Skeletal muscle tissue (tissue), 4 donors: Measurements from ENCODE around the gene PTPRQ. TPM values are rescaled to one million over a fixed set of nuclear protein-coding genes. Genes with fewer than 3 reads are reported as not detected.
"Not testable (repeated sequence)": the region's sequence is repeated elsewhere in the genome, so short reads cannot be mapped to it uniquely, and the experiment has no call there.

Experiments
- H3K27ac ChIP-seq: one replicate; pipeline ENCODE4 v1.7.0; 2013; ENCODE audit warnings: mild to moderate bottlenecking, low read depth, low read length, inconsistent platforms
- H3K27me3 ChIP-seq, 3 donors: one replicate each; pipeline ENCODE4 v1.7.0; 2013; ENCODE audit warnings: low read length in 3 of 3; ENCODE audit not compliant: control insufficient read depth in 3 of 3, insufficient read depth in 3 of 3
- H3K36me3 ChIP-seq, 3 donors: one replicate each; pipeline ENCODE4 v1.7.0; 2013; ENCODE audit warnings: low read length in 3 of 3; ENCODE audit not compliant: control insufficient read depth in 3 of 3, insufficient read depth in 3 of 3
- H3K4me1 ChIP-seq, 3 donors: one replicate each; pipeline ENCODE4 v1.7.0; 2013; ENCODE audit warnings: low read length in 3 of 3, mild to moderate bottlenecking in 3 of 3; ENCODE audit not compliant: control insufficient read depth in 3 of 3, insufficient read depth in 3 of 3
- H3K4me3 ChIP-seq, 3 donors: one replicate each; pipeline ENCODE4 v1.7.0; 2013; ENCODE audit warnings: low read length in 3 of 3
- H3K9ac ChIP-seq, 3 donors: one replicate each; pipeline ENCODE4 v1.7.0; 2013; ENCODE audit warnings: low read length in 3 of 3, mild to moderate bottlenecking in 3 of 3, moderate library complexity in 2 of 3, low read depth in 1 of 3
- H3K9me3 ChIP-seq, 3 donors: one replicate each; pipeline ENCODE4 v1.7.0; 2013; ENCODE audit warnings: low read length in 3 of 3; ENCODE audit not compliant: control insufficient read depth in 3 of 3
- total RNA-seq: library from RNA; depleted of rRNA; stranded (reverse); fragments of >200 nt; gene quantifications from one replicate; pipeline ENCODE4 v1.2.3, GENCODE V29; 2014
- donor health status: Osteomylitis.

Gene PTPRQ
- total RNA-seq, 1 donor from 2014 or later, result 3.7 TPM

DNA sequence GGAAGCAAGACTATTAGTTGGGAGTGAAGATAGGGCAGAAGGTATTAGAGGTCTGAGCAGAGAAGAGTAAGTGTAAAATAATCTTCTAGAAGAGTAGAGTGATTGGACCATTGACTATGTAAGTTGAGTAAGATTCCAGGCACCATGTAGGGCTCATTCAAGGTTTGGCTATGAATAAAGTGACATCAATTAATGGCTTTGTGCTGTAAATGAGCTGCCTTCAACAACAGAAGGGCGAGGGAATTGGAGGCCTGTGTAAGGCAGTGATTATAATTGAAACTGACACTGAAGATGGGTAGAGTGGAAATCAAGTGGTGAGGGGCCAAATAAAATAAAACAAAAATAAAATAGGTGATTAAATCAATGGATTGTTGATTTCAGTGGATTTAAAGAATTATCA is 26.4 kb downstream of the PTPRQ start:
- Histone ChIP-seq H3K27ac (no peak overlapping the region), H3K9me3 (no peaks in the 10 kb centered on the region), H3K4me3 (no peak overlapping the region), H3K4me1 (no peaks in the 10 kb centered on the region), H3K9ac (no peak overlapping the region), H3K27me3 (no peaks in the 10 kb centered on the region), H3K36me3 (no peaks in the 10 kb centered on the region)

DNA sequence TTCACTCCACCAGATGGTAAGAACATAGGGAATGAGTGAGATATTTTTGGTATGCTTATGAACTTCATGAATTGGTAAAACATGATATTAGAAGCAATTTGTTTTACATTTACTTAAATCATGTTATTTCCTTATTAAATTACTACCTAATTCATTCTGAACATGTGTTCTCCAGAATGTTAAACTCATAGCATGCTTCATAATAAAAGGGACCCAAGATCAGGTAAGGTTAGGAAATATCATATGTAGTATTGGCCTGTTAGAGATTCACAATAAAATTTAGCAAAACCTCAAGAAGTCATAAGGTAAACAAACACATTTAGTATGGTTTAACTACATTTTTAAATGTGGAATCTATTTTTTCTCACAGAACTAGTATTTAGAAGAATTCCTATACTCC is 28.2 kb downstream of the PTPRQ start:
- Histone ChIP-seq H3K36me3 (no peaks in the 10 kb centered on the region), H3K27me3 (no peaks in the 10 kb centered on the region), H3K9me3 (no peaks in the 10 kb centered on the region), H3K4me1 (no peaks in the 10 kb centered on the region), H3K27ac (no peak overlapping the region), H3K9ac (no peak overlapping the region), H3K4me3 (no peak overlapping the region)

DNA sequence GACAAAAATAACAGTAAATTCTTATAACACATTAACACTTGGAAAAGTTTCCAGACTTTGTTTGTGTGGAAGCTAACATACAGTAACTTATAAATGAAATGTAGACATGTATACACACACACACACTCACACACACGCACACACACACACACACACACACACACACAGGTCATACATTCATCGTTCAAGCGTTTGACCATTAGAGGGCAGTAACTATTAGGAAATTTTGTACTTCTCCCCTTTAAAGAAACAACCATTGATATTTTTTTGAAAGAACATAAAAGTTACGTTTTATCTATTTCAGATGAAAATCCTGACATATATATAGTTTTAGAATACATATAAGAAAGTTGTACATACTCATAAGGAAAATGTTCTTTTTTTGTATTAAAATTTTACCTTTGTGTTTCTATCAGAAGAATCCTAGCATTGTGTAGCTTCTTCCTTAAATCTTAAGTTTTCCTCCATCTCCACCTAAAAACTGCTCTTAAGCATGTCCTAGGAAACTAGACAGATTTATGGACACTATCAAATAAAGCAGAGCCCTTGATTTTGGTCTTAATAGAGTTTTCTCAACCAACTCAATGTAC is 29.0 kb downstream of the PTPRQ start:
- Histone ChIP-seq H3K9me3 (no peaks in the 10 kb centered on the region), H3K4me1 (no peaks in the 10 kb centered on the region), H3K27me3 (no peaks in the 10 kb centered on the region), H3K27ac (no peak overlapping the region), H3K36me3 (no peaks in the 10 kb centered on the region), H3K4me3 (no peak overlapping the region), H3K9ac (no peak overlapping the region)

DNA sequence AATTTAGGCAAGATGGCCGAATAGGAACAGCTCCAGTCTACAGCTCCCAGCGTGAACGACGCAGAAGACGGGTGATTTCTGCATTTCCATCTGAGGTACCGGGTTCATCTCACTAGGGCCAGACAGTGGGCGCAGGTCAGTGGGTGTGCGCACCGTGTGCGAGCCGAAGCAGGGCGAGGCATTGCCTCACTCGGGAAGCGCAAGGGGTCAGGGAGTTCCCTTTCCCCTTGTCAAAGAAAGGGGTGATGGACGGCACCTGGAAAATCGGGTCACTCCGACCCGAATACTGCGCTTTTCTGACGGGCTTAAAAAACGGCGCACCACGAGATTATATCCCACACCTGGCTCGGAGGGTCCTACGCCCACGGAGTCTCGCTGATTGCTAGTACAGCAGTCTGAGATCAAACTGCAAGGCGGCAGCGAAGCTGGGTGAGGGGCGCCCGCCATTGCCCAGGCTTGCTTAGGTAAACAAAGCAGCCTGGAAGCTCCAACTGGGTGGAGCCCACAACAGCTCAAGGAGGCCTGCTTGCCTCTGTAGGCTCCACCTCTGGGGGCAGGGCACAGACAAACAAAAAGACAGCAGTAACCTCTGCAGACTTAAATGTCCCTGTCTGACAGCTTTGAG is 33.6 kb downstream of the PTPRQ start:
- H3K4me1 ChIP-seq, H3K4me3 ChIP-seq, H3K9me3 ChIP-seq, H3K9ac ChIP-seq, H3K27ac ChIP-seq, H3K27me3 ChIP-seq, H3K36me3 ChIP-seq: not testable (repeated sequence)

DNA sequence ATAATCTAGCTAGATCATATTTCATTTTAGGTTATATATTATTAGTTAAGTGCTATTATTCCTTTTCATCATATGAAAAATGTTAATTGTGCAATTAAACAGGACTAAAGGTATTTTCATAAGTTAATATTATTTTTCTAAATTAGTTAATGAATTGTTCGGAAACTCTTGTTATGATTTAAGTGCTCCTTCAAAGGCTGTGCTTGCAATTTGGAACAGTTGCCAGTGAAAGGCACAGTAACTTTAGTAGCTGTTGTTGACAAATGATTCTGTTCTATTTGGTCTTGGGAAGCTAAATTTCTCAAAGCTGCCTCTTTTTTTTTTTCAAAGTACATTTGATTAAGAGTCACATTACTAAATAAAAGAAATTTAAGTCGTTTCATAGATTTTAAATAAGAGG is 40.7 kb downstream of the PTPRQ start:
- Histone ChIP-seq H3K27me3 (no peaks in the 10 kb centered on the region), H3K4me3 (no peak overlapping the region), H3K36me3 (no peaks in the 10 kb centered on the region), H3K27ac (no peak overlapping the region), H3K9ac (no peak overlapping the region), H3K4me1 (no peaks in the 10 kb centered on the region), H3K9me3 (no peaks in the 10 kb centered on the region)

DNA sequence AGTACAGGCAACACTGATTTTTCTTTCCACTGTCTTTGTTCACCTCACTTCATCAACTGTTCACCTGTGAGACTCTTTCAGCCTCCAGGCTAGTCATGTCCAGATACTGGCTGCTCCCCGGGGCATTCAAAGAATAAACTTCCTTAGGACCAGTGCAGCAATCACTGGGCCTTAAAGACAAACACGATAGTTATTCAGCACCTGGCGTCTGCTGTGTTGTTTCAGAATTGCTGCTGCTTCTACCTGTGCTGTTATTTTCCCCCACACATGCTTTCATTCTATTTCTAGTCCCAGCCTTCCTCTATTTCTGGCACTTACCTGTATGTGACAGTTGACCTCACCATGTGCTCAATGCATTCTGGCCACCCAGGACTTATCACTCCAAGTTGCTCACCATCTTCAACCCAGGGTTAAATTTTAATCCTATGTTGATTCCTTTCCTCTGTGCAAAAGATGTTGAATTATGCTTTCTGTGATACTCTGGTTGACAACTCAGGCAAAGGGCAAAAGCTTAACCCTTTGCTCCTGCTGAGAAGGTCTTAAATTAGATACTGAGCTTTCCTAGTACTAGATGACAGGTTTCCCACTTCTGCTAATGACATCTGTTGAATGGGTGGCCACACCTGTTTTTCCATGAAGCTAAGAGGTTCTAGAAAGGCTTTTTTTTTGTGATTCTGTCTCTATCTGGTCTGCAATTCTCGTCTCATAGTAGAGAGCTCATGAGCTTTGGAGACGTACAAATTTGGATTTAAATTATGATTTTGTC is 41.4 kb downstream of the PTPRQ start:
- H3K27ac ChIP-seq, result no peak overlapping the region
- no peaks in the 10 kb centered on the region for H3K27me3 ChIP-seq
- H3K36me3 ChIP-seq, result no peaks in the 10 kb centered on the region
- H3K9me3 ChIP-seq, result no peaks in the 10 kb centered on the region
- no peak overlapping the region for H3K9ac ChIP-seq
- H3K4me1 ChIP-seq, result no peaks in the 10 kb centered on the region
- no peak overlapping the region for H3K4me3 ChIP-seq

DNA sequence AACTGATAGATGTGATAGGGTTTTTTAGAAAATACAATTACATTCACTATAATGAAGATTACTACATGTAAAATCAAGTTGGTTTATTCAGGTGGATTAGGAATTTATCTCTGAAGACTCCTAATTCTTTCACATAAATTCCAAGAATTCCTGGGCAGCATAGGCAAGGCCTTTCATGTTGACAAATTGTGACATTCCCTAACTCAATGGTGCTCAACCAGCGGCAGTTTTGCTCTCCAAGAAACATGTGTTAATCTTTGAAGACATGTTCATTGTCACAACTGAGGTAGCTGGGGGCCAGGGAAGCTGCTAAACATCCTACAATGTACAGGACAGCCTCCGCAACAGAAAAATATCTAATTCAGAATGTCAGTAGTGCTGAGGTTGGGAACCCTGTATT is 46.3 kb downstream of the PTPRQ start:
- H3K27ac ChIP-seq, result no peak overlapping the region
- no peak overlapping the region for H3K9ac ChIP-seq
- no peaks in the 10 kb centered on the region for H3K9me3 ChIP-seq
- H3K27me3 ChIP-seq, result no peaks in the 10 kb centered on the region
- H3K36me3 ChIP-seq, result no peaks in the 10 kb centered on the region
- H3K4me1 ChIP-seq, result no peaks in the 10 kb centered on the region
- no peak overlapping the region for H3K4me3 ChIP-seq

DNA sequence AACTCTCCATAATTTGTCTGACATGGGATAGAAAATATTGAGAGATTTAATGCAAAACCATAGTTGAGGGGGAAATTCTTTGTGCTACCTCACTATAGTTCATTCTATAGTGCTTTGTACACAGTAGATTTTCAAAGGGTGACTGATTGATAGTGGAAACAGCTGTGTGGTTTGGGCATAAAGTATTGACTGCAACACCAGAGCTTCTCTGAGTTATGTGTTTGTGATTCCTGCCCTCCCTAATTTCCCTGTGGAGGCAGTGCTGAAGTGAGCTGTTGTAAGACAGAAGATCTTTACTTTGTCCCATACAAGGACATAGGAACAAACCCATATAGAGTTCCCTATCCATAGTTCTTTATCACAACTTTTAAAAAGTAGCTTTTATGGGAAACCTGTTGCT is 47.1 kb downstream of the PTPRQ start:
- no peaks in the 10 kb centered on the region for H3K27me3 ChIP-seq

DNA sequence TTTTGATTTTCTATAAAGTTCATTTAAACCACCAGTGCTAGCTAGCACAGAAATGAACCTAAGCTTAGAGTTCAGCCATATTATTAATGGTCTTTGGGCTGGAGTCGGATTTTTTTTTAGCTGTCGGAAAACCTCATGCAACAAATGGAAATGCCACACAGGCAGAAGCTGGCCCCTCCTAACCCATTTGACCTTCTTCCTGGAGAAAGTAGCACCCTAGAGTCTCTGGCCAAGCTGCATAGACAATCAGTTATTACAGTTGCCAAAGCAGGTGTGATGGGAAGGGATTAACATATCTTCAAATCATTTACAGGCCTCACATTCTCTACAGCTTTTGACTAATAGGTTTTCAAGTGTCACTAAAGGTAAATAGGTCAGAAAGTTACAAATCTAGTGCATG is 49.4 kb downstream of the PTPRQ start:
- Histone ChIP-seq H3K36me3 (no peaks in the 10 kb centered on the region), H3K9me3 (no peaks in the 10 kb centered on the region), H3K4me1 (no peaks in the 10 kb centered on the region), H3K27me3 (no peaks in the 10 kb centered on the region), H3K9ac (no peak overlapping the region), H3K27ac (no peak overlapping the region), H3K4me3 (no peak overlapping the region)

More for the DNA sequence above, 47.1 kb downstream of the PTPRQ start:
- no peak overlapping the region for H3K4me3 ChIP-seq
- H3K27ac ChIP-seq, result no peak overlapping the region
- no peaks in the 10 kb centered on the region for H3K4me1 ChIP-seq
- no peak overlapping the region for H3K9ac ChIP-seq
- no peaks in the 10 kb centered on the region for H3K9me3 ChIP-seq
- no peaks in the 10 kb centered on the region for H3K36me3 ChIP-seq

DNA sequence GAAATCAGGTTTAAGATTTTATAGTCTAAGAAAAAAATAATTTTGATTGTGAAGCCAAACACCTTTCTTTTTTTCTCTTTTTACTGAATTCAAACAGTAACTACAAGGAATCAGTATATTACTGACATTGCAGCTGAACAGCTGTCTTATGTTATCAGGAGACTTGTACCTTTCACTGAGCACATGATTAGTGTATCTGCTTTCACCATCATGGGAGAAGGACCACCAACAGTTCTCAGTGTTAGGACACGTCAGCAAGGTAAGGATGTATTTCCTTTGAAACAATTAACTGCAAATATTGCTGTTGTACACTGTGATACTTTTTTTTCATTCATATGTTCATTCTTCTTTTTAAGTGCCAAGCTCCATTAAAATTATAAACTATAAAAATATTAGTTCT is 50.8 kb downstream of the PTPRQ start:
- H3K9ac ChIP-seq, result no peak overlapping the region
- H3K27me3 ChIP-seq, result no peaks in the 10 kb centered on the region
- no peaks in the 10 kb centered on the region for H3K36me3 ChIP-seq

More for the DNA sequence above, 50.8 kb downstream of the PTPRQ start:
- H3K4me1 ChIP-seq, result no peaks in the 10 kb centered on the region
- H3K4me3 ChIP-seq, result no peak overlapping the region
- no peak overlapping the region for H3K27ac ChIP-seq
- no peaks in the 10 kb centered on the region for H3K9me3 ChIP-seq
